ENCODE data around the gene P2RY13. TPM values are rescaled to one million over a fixed set of nuclear protein-coding genes. Genes with fewer than 3 reads are reported as not detected.

The P2RY13 gene
- total and polyA plus RNA-seq, 2 of the 4 experiments (the other 2 are of a cell fraction): not detected

- 0 out of 4 replicates have a peak overlapping the region, but pooled peaks of 1 of the 2 experiments have one; percentile 5 for H4K8ac ChIP-seq (ENCODE audit: low read depth in 2 of 2, low read length in 2 of 2)
- ATAC-seq (ENCODE audit: low read depth): peak; percentile 48
- no peak overlapping the region for H3K9ac ChIP-seq (ENCODE audit: low read depth, low read length)
- dilution Hi-C loops (cut with HindIII; ENCODE audit: low sequenced_read_pairs, unreplicated experiment) (no loop called here), intact Hi-C loops (cut with micrococcal nuclease) (loop anchor here (1.0 to 10.0 kb wide), 5 partner anchors 57 to 519 kb away; partner anchors contain the start of gene SIAH2), in situ Hi-C loops (cut with MboI; ENCODE audit: low sequenced_read_pairs) (no loop called here)
- H4K91ac ChIP-seq (ENCODE audit: insufficient read depth, low read depth, low read length): no peak overlapping the region
- no peak overlapping the region for H4K5ac ChIP-seq (ENCODE audit: low read depth, low read length)
- no peak overlapping the region for H3K4me3 ChIP-seq (ENCODE audit: insufficient read depth, low read depth, low read length)
- peak overlapping the region; percentile 69 for H2BK5ac ChIP-seq (ENCODE audit: low read depth, low read length, poor library complexity, severe bottlenecking)
- no TSS peak for BruUV-seq (replicated peaks)
- peaks cover 3% of the 10 kb centered on the region for H3K9me1 ChIP-seq (ENCODE audit: insufficient read depth, low read length)
- no peak overlapping the region for H2AFZ ChIP-seq (replicated peaks; ENCODE audit: low read length, poor library complexity)
- no peak overlapping the region for H2AK9ac ChIP-seq (replicated peaks; ENCODE audit: low read depth, low read length, poor library complexity)
- ChIA-PET POLR2A (ENCODE audit: unreplicated experiment) (interaction anchor here (0.5 to 0.6 kb wide), 2 partner anchors 1392 to 1889 kb away, joined by 3 to 8 read pairs; no protein-coding TSS in a partner anchor), CTCF (interaction anchor here (1.1 to 1.4 kb wide), 2 partner anchors 56 to 117 kb away, joined by 3 to 6 read pairs; no protein-coding TSS in a partner anchor)
- no peak overlapping the region for H3K4ac ChIP-seq (ENCODE audit: low read depth, low read length)
- no peaks in the 10 kb centered on the region for H3K9me3 ChIP-seq (ENCODE audit: control insufficient read depth, insufficient read depth, low read length)
- peak overlapping the region; percentile 23; the same call in 1 of the 2 replicates for H2BK120ac ChIP-seq (ENCODE audit: low read depth, low read length)
- H3K36me3 ChIP-seq (ENCODE audit: control insufficient read depth, insufficient read depth, low read length): no peaks in the 10 kb centered on the region
- H3K27ac ChIP-seq (ENCODE audit: insufficient read depth, low read length): no peak overlapping the region
- H2BK20ac ChIP-seq (ENCODE audit: low read depth, low read length): no peak overlapping the region
- WGBS, 2 experiments (ENCODE audit: extremely low coverage in 2 of 2, insufficient read length in 1 of 2): no CpG with 5 or more reads among the region's 5 CpGs
- H3K18ac ChIP-seq (ENCODE audit: low read depth, low read length): peak overlapping the region; percentile 63; the same call in 1 of the 2 replicates
- no peak overlapping the region for H3K23ac ChIP-seq (ENCODE audit: low read depth, low read length)
- no peaks in the 10 kb centered on the region for H4K20me1 ChIP-seq (ENCODE audit: insufficient read depth, low read length)
- H3K14ac ChIP-seq (replicated peaks; ENCODE audit: low read depth, low read length): no peak overlapping the region
- TF ChIP-seq BHLHE40 (IDR thresholded peaks at IDR 0.05; ENCODE audit: low read depth, low read length) (peak; percentile 53; the same call in 1 of the 2 replicates), MAZ (IDR thresholded peaks at IDR 0.05; ENCODE audit: borderline replicate concordance, low read depth, low read length) (no peak), MXI1 (IDR thresholded peaks at IDR 0.05; ENCODE audit: borderline replicate concordance, low read depth, low read length) (peak; percentile 53; the same call in 1 of the 2 replicates), FOS (IDR thresholded peaks at IDR 0.05; ENCODE audit: low read depth, low read length) (peak; percentile 26; the same call in 1 of the 2 replicates), USF2 (IDR thresholded peaks at IDR 0.05; ENCODE audit: low read depth, low read length) (peak; percentile 42; the same call in 1 of the 2 replicates), MAFK (IDR thresholded peaks at IDR 0.05; ENCODE audit: low read depth, low read length) (peak; percentile 14; the same call in 1 of the 2 replicates), ELK1 (IDR thresholded peaks at IDR 0.05; ENCODE audit: borderline replicate concordance, low read depth, low read length) (no peak)
- H2BK15ac ChIP-seq (ENCODE audit: low read depth, low read length): no peak overlapping the region
- no peaks in the 10 kb centered on the region for H3K79me1 ChIP-seq (ENCODE audit: low read depth in 1 of 2, low read length in 2 of 2)
- no peak overlapping the region for H2AK5ac ChIP-seq (ENCODE audit: low read depth, low read length)
- no peak overlapping the region for H3K56ac ChIP-seq (ENCODE audit: extremely low read depth, insufficient read depth, low read length)
- H3K4me2 ChIP-seq (ENCODE audit: low read depth, low read length): no peak overlapping the region; the same call in 1 of the 2 replicates
- H3K27me3 ChIP-seq (ENCODE audit: control insufficient read depth, insufficient read depth, low read length): no peaks in the 10 kb centered on the region
- H3K4me1 ChIP-seq (ENCODE audit: control insufficient read depth, insufficient read depth, low read length): peaks cover 5% of the 10 kb centered on the region; the same call in 1 of the 2 replicates
- peak; percentile 94 for DNase-seq
Observed at GRCh38 chr3:151283907-151284461, 45.4 kb downstream of the P2RY13 start.

Measured in IMR-90 (cell line).